HG03342 (cell line): ENCODE data around the gene KLF1.
"Not testable (repeated sequence)": the region's sequence is repeated elsewhere in the genome, so short reads cannot be mapped to it uniquely, and the experiment has no call there.

Experiments
- ATAC-seq: cut with Tn5 transposase; IDR thresholded peaks from one replicate; pipeline ENCODE4 v1.9.1; 2021; ENCODE audit warnings: mild to moderate bottlenecking, moderate library complexity; ENCODE audit not compliant: unreplicated experiment

KLF1 gene

DNA sequence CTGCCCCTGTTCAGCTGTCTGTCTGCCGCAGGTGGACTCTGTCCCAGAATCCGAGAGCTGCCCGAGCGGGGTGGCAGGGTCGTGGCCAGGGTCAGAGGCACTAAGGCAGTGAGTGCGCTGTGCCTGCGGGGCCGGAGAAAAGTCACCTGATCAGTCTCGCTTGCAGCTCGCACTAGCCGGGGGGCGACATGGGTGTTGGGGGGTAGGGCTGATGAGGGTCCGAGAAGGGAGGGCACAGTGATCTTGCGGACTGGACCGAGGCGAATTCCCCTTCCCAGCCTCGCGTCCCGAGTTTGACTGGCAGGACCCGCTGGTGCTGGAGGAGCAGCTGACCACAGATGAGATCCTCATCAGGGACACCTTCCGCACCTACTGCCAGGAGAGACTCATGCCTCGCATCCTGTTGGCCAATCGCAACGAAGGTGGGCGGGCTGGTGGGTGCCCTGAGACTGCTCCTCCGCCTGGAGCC is 4.6 kb upstream of the KLF1 start:
- ATAC-seq: no peak

GRCh38 chr19:12890787-12891552 is 4.0 kb upstream of the KLF1 start, which contains the start of gene GCDH:
Gene GCDH (plus strand): TSS chr19:12891160. CDS start chr19:12891305, 145 bp downstream.
- ATAC-seq: peak; percentile 86

DNA sequence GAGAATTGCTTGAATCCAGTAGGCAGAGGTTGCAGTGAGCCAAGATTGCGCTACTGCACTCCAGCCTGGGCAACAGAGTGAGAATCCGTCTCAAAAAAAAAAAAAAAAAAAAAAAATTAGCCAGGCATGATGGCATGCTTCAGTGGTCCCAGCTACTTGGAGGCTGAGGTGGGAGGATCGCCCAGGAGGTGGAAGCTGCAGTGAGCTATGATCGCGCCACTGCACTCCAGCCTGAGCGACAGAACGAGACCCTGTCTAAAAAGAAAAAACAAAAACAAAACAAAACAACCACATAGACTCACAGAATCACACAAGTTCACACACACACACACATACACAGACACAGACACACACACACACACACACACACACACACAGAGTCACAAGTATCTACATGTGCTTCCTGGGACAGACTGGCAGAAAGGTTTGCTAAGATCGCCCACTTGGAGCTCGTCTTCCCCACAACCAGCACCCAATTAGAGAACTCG is 3.3 kb upstream of the KLF1 start:
- not testable (repeated sequence) for ATAC-seq

GRCh38 chr19:12888006-12888603 is 1.1 kb upstream of the KLF1 start:
- ATAC-seq: no peak

- ATAC-seq: no peak
Measured at GRCh38 chr19:12886651-12886968, 391 bp downstream of the KLF1 start.

DNA sequence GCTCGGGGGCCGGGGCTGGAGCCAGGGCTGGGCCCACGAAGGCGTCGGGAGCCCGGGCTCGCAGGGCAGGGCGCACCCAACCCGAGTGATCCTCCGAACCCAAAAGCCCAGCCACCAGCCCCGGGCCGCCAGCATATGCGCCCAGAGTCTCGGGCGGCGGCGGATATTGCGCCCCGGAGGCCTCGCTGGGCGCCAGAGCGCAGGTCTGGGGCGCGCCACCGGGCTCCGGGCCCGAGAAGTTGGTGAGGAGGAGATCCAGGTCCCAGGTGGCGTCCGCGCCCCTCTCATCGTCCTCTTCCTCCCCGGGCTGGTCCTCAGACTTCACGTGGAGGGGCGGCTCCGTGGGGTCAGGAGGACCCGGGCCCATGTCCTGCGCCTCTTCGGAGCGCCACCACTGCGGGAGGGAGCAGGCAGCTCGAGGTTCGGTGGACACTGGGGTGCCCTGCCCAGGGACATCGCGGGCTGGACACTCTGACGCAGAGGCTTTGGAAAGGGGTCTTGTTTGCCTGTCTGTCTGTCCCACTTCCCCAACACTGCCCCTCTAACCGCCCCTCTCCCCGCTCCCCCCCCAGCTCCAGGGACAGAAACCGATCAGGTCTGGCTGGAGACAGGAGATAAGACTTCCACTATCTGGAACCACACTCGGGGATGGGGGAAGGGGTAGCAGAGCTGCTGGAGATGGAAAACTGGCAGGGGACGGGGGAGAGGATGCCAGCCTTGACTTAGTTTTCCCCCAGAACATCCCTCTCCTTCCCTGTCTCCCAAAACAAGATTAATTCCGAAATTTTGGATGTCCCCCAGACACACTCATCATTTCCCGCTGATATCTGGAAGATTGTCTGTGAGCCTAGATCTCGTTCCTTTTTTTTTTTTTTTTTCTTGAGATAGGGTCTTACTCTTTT is 1.0 kb downstream of the KLF1 start:
- ATAC-seq: no peak

- no peak for ATAC-seq
Measured at GRCh38 chr19:12884926-12885748, 1.9 kb downstream of the KLF1 start.

GRCh38 chr19:12884627-12884925 is 2.4 kb downstream of the KLF1 start:
- ATAC-seq: no peak

DNA sequence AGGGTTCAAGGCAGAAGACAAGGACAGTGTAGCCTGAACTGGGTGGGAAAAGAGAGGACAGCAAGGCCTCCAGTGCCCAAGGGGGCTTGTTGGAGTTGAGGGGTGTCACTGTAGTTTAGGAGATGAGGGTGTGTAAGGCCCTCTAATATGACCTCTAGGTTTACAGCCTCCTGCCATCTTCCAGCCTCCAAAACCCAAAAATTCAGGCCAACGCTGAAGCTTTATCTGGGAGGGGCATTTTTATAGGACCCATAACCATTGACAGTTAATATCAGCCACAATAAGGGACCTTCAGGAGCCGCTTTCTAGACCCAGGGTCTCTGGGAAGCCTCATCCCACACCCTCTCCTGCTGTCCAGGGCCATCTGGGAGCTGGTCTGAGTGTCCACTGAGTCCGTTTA is 2.8 kb downstream of the KLF1 start:
- no peak for ATAC-seq

DNA sequence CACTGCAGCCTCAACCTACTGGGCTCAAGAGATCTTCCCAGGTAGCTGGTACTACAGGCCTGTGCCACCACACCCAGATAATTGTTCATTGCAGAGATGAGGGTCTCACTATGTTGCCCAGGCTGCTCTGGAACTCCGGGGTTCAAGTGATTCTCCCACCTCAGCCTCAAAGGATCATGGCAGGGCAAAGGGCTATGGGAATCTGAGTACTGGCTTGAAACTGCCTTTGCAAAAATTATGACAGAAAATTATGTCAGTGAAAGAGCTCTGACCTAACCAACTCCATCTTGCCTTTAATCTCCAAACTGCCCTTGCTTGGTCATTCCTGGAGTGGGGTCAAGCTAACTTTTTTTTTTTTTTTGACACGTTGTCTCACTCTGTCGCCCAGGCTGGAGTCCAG is 4.4 kb downstream of the KLF1 start:
- ATAC-seq: no peak

GRCh38 chr19:12881172-12881808 is 5.7 kb downstream of the KLF1 start, which contains the start of gene DNASE2:
Gene DNASE2 (minus strand): TSS chr19:12881449. CDS start chr19:12881375, 74 bp downstream.
- ATAC-seq: peak; percentile 72

- peak; percentile 11 for ATAC-seq
Measured at GRCh38 chr19:12880551-12881171, 6.3 kb downstream of the KLF1 start.

- ATAC-seq: no peak
Measured at GRCh38 chr19:12875086-12875485, 11.9 kb downstream of the KLF1 start.

DNA sequence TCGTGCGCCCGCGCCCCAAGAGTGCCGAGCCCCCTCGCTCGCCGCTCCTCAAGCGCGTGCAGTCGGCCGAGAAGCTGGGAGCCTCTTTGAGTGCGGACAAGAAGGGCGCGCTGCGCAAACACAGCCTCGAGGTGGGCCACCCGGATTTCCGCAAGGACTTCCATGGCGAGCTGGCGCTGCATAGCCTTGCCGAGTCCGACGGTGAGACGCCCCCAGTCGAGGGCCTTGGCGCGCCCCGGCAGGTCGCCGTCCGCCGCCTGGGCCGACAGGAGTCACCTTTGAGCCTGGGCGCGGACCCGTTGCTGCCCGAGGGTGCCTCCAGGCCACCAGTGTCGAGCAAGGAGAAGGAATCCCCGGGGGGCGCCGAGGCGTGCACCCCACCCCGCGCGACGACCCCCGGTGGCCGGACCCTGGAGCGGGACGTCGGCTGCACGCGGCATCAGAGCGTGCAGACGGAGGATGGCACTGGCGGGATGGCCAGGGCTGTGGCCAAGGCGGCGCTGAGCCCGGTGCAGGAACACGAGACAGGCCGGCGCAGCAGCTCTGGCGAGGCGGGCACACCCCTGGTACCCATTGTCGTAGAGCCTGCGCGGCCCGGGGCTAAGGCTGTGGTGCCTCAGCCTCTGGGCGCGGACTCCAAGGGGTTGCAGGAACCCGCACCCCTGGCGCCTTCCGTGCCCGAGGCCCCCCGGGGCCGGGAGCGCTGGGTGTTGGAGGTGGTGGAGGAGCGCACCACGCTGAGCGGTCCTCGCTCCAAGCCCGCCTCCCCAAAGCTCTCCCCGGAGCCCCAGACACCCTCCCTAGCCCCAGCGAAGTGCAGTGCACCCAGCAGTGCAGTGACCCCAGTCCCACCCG is 12.9 kb downstream of the KLF1 start:
- ATAC-seq: no peak

GRCh38 chr19:12872941-12873890 is 13.8 kb downstream of the KLF1 start:
- ATAC-seq: no peak

DNA sequence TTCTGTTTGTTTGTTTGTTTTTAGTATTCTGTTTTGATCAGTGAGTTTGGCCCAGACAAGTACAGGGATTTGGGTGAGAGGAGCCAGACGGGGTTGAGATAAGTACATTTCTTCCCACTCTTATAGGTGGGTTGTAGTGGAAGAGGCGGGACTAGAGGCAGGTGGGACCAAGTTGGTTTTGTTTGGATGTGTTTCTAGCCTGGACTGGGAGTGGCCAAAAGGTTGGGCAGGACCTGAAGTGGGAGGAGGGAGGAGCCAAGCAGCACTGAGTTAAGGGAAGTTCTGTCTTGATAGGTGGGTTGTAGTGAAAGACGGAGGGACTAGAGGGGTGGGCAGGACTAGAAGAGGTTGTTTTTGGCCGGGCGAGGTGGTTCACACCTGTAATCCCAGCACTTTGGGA is 14.7 kb downstream of the KLF1 start:
- no peak for ATAC-seq

DNA sequence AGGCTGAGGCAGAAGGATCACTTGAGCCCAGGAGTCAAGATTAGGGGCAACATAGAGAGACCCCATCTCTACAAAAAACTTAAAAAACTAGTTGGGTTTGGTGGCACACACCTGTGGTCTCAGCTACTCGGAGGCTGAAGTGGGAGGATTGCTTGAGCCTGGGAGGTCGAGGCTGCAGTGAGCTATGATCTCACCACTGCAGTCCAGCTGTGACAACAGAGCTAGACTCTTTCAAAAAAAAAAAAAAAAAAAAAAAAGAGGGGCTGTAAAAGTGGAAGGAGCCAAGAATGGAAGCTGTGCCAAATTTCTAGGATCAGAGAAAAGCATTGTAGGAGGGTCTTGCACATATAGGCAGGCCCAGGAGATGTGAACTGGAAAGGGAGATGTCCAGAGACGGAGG is 15.3 kb downstream of the KLF1 start:
- ATAC-seq: no peak
